ENCODE results near the gene MCF2L2. TPM values are rescaled to one million over a fixed set of nuclear protein-coding genes. Genes with fewer than 3 reads are reported as not detected.

Gene MCF2L2
- total RNA-seq, 1 donor from 2014 or later: 2.1 TPM

DNA sequence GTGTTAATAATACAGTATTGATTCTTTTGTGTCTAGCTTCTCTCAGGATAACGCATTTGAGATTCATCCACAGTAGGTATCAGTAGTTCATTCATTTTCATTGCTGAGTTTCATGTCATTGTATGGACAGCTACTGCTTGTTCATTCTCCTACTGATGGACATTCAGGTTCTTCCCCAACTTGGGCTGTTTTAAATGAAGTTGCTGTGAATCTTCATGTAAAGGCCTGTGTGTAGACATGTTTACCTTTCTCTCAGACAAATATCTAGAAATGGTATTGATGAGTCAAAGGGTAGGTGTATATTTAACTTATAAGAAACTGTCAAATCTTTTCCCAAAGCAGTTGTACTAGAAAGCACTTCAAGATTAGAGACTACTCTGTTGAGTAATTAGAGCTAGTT is 26.7 kb downstream of the MCF2L2 start:
- Mint-ChIP-seq H3K36me3 (ENCODE audit: low read depth) (no peaks in the 10 kb centered on the region), H3K4me3 (no peak overlapping the region), H3K27ac (ENCODE audit: unreplicated experiment) (no peak overlapping the region), H3K4me1 (no peaks in the 10 kb centered on the region), H3K27me3 (ENCODE audit: low read depth) (no peaks in the 10 kb centered on the region), H3K9me3 (no peaks in the 10 kb centered on the region)
- no peak for DNase-seq (ENCODE audit: low read depth, low spot score)
- TF ChIP-seq CTCF (conservative IDR thresholded peaks at IDR 0.05): no peak

GRCh38 chr3:183400352-183400751 is 28.1 kb downstream of the MCF2L2 start:
- H3K9me3 Mint-ChIP-seq: no peaks in the 10 kb centered on the region
- H3K4me1 Mint-ChIP-seq: no peaks in the 10 kb centered on the region
- no peak overlapping the region for H3K4me3 Mint-ChIP-seq
- no peak for TF ChIP-seq CTCF (conservative IDR thresholded peaks at IDR 0.05)
- DNase-seq (ENCODE audit: low read depth, low spot score): no peak
- no peaks in the 10 kb centered on the region for H3K36me3 Mint-ChIP-seq (ENCODE audit: low read depth)
- no peaks in the 10 kb centered on the region for H3K27me3 Mint-ChIP-seq (ENCODE audit: low read depth)
- H3K27ac Mint-ChIP-seq (ENCODE audit: unreplicated experiment): no peak overlapping the region

DNA sequence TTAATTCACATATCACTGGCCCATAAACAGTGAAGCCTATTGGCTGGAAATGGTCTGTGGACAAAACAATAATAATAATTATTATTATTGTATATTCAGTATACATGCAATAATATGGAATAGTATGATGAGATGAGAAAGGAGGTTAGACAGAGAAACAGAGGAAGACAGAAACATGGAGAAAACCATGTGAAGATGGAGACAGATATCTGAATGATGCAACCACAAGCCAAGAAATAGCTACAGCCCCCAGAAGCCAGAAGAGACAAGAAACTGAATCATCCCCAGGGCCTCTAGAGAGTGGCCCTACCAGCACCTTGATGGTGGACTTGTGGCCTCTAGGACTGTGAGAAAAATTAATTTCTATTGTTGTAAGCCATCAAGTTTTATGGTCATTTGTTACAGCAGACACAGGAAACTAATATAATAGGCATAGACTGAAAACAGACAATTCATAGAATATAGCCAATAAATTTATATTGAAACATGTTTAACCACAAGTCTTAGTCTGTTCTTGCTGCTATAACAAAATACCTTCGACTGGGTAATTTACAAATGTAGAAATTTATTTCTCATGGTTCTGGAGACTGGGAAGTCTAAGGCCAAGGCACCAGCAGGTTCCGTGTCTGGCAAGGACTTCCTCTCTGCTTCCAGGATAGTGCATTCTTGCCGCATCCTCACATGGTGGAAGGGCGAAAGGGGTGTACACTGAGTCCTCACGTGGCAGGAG is 31.6 kb downstream of the MCF2L2 start:
- H3K4me3 Mint-ChIP-seq: no peak overlapping the region
- H3K27ac Mint-ChIP-seq (ENCODE audit: unreplicated experiment): no peak overlapping the region
- TF ChIP-seq CTCF (conservative IDR thresholded peaks at IDR 0.05): no peak
- no peaks in the 10 kb centered on the region for H3K9me3 Mint-ChIP-seq
- no peak for DNase-seq (ENCODE audit: low read depth, low spot score)
- no peaks in the 10 kb centered on the region for H3K36me3 Mint-ChIP-seq (ENCODE audit: low read depth)
- no peaks in the 10 kb centered on the region for H3K27me3 Mint-ChIP-seq (ENCODE audit: low read depth)
- peaks cover 10% of the 10 kb centered on the region for H3K4me1 Mint-ChIP-seq

GRCh38 chr3:183394150-183394549 is 34.3 kb downstream of the MCF2L2 start:
- Mint-ChIP-seq H3K9me3 (no peaks in the 10 kb centered on the region), H3K36me3 (ENCODE audit: low read depth) (no peaks in the 10 kb centered on the region), H3K27me3 (ENCODE audit: low read depth) (no peaks in the 10 kb centered on the region), H3K4me1 (peaks cover 10% of the 10 kb centered on the region), H3K4me3 (no peak overlapping the region), H3K27ac (ENCODE audit: unreplicated experiment) (no peak overlapping the region)
- DNase-seq (ENCODE audit: low read depth, low spot score): no peak
- TF ChIP-seq CTCF (conservative IDR thresholded peaks at IDR 0.05): no peak

DNA sequence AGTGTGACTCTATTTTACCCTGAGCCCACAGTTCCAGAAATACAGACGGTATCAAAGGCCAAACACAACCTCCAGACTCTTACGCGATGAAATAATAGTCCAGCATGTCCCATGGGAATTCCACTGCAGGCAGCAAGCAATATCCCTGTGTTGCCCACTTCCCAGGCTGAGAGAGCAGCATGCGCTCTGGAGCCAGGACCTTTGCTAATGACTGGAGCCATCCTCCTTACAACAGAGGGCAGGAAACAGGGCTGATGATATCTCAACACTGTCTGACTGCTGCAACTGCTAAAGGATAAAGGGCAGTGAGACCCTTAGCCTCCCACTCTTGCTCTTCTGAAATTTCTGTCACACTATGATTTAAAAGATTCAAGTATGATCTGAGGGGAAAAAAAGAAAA is 34.8 kb downstream of the MCF2L2 start:
- no peaks in the 10 kb centered on the region for H3K36me3 Mint-ChIP-seq (ENCODE audit: low read depth)
- H3K27ac Mint-ChIP-seq (ENCODE audit: unreplicated experiment): no peak overlapping the region
- H3K4me1 Mint-ChIP-seq: peaks cover 10% of the 10 kb centered on the region
- no peak for TF ChIP-seq CTCF (conservative IDR thresholded peaks at IDR 0.05)
- no peaks in the 10 kb centered on the region for H3K9me3 Mint-ChIP-seq
- no peak overlapping the region for H3K4me3 Mint-ChIP-seq
- H3K27me3 Mint-ChIP-seq (ENCODE audit: low read depth): no peaks in the 10 kb centered on the region
- no peak for DNase-seq (ENCODE audit: low read depth, low spot score)
